Measurements from ENCODE around the gene UBL7.

Gene UBL7

GRCh38 chr15:74398183-74398582 lies 62.8 kb downstream of the UBL7 start:
- no peak for TF ChIP-seq Cebpa-rat (IDR thresholded peaks at IDR 0.05)
- H3K4me3 ChIP-seq, result no peak overlapping the region
- H3K27ac ChIP-seq, result no peak overlapping the region
- no peaks in the 10 kb centered on the region for H3K36me3 ChIP-seq
- H3K27me3 ChIP-seq, result no peaks in the 10 kb centered on the region
- H3K9ac ChIP-seq, result no peak overlapping the region
- H3K9me3 ChIP-seq, result no peaks in the 10 kb centered on the region
- H3K4me2 ChIP-seq, result peak overlapping the region; percentile 95
- peaks cover 93% of the 10 kb centered on the region for H3K4me1 ChIP-seq
- H4K20me1 ChIP-seq, result peaks cover 17% of the 10 kb centered on the region

GRCh38 chr15:74397239-74398068 lies 63.5 kb downstream of the UBL7 start:
- Histone ChIP-seq H3K4me2 (peak overlapping the region; percentile 66), H3K9ac (no peak overlapping the region), H3K36me3 (no peaks in the 10 kb centered on the region), H3K27ac (0 out of 2 replicates have a peak overlapping the region, but pooled peaks have one; percentile 32), H3K4me3 (no peak overlapping the region), H4K20me1 (peaks cover 9% of the 10 kb centered on the region), H3K9me3 (no peaks in the 10 kb centered on the region), H3K27me3 (no peaks in the 10 kb centered on the region), H3K4me1 (peaks cover 86% of the 10 kb centered on the region)
- no peak for TF ChIP-seq Cebpa-rat (IDR thresholded peaks at IDR 0.05)

GRCh38 chr15:74396445-74397238 lies 64.3 kb downstream of the UBL7 start:
- no peaks in the 10 kb centered on the region for H3K36me3 ChIP-seq
- peak overlapping the region; percentile 66 for H3K4me2 ChIP-seq
- H3K4me3 ChIP-seq, result no peak overlapping the region
- no peaks in the 10 kb centered on the region for H3K27me3 ChIP-seq
- H3K4me1 ChIP-seq, result peaks cover 86% of the 10 kb centered on the region
- no peak overlapping the region for H3K9ac ChIP-seq
- no peak for TF ChIP-seq Cebpa-rat (IDR thresholded peaks at IDR 0.05)
- H3K27ac ChIP-seq, result peak overlapping the region; percentile 32; the same call in 1 of the 2 replicates
- H3K9me3 ChIP-seq, result no peaks in the 10 kb centered on the region
- peaks cover 6% of the 10 kb centered on the region; the same call in 1 of the 2 replicates for H4K20me1 ChIP-seq

- no peaks in the 10 kb centered on the region for H3K9me3 ChIP-seq
- H3K27ac ChIP-seq, result peak overlapping the region; percentile 32; the same call in 1 of the 2 replicates
- H3K36me3 ChIP-seq, result no peaks in the 10 kb centered on the region
- peaks cover 86% of the 10 kb centered on the region for H3K4me1 ChIP-seq
- peaks cover under 1% of the 10 kb centered on the region; the same call in 1 of the 2 replicates for H4K20me1 ChIP-seq
- H3K9ac ChIP-seq, result no peak overlapping the region
- peak overlapping the region; percentile 66 for H3K4me2 ChIP-seq
- no peak for TF ChIP-seq Cebpa-rat (IDR thresholded peaks at IDR 0.05)
- H3K4me3 ChIP-seq, result no peak overlapping the region
- H3K27me3 ChIP-seq, result no peaks in the 10 kb centered on the region
Measured at GRCh38 chr15:74396146-74396438, 64.9 kb downstream of the UBL7 start.
